K562 (cell line): ENCODE results near the gene ECSIT. TPM values are rescaled to one million over a fixed set of nuclear protein-coding genes. Genes with fewer than 3 reads are reported as not detected.

Experiments
- C11orf30 ChIP-seq: fragments of 450-650 bp; IDR thresholded peaks from 2 replicates; pipeline ENCODE4 v1.6.1; 2016; ENCODE audit warnings: low read depth, mild to moderate bottlenecking
- CSDE1 ChIP-seq, 2 experiments: fragments of 450-650 bp; IDR thresholded peaks; 2 replicates each; pipeline ENCODE4 v1.6.1; 2016; ENCODE audit warnings: mild to moderate bottlenecking in 1 of 2
- E2F3 ChIP-seq: fragments of 250-450 bp; sonication (Bioruptor Pico); IDR thresholded peaks from 2 replicates; pipeline ENCODE4 v1.4.0; 2020; ENCODE audit warnings: mild to moderate bottlenecking
- ETS1 ChIP-seq: conservative IDR thresholded peaks from 2 replicates; pipeline ENCODE4 v1.6.1; 2011; ENCODE audit warnings: low read depth, mild to moderate bottlenecking, low read length; ENCODE audit not compliant: control insufficient read depth
- GATAD2B ChIP-seq: fragments of 450-650 bp; IDR thresholded peaks from 2 replicates; pipeline ENCODE4 v1.6.1; 2017; ENCODE audit warnings: mild to moderate bottlenecking, borderline replicate concordance
- MAFG ChIP-seq: fragments of 450-650 bp; conservative IDR thresholded peaks from 2 replicates; pipeline ENCODE4 v1.6.1; 2016; ENCODE audit warnings: missing genetic modification characterization, missing compliant biosample characterization
- MLLT1 ChIP-seq, 2 experiments: fragments of 450-650 bp; IDR thresholded peaks; 2 replicates each; pipeline ENCODE4 v1.6.1; 2016
- NONO ChIP-seq, 2 experiments: fragments of 200-400 bp in 1 of 2; fragments of 450-650 bp in 1 of 2; formaldehyde crosslinking in 1 of 2; IDR thresholded peaks; 2 replicates each; pipeline ENCODE4 v1.6.1; 2017; ENCODE audit warnings: low read depth in 2 of 2, mild to moderate bottlenecking in 2 of 2, moderate library complexity in 2 of 2, low read length in 1 of 2
- RAD21 ChIP-seq, 2 experiments: fragments of 250-450 bp in 1 of 2; fragments of 450-650 bp in 1 of 2; sonication (Bioruptor Pico) in 1 of 2; formaldehyde crosslinking in 1 of 2; IDR thresholded peaks in 1 of 2; conservative IDR thresholded peaks in 1 of 2; 2 replicates each; pipeline versions ENCODE4 v1.4.0 to v1.8.0; 2020 to 2022; ENCODE audit warnings: mild to moderate bottlenecking in 2 of 2, moderate library complexity in 1 of 2
- RBBP5 ChIP-seq: fragments of 200-600 bp; sonication (generic); IDR thresholded peaks from 2 replicates; pipeline ENCODE4 v1.6.1; 2012; ENCODE audit warnings: borderline replicate concordance, mild to moderate bottlenecking, low read length, control low read depth, inconsistent platforms; ENCODE audit not compliant: insufficient read depth, poor library complexity, severe bottlenecking
- SOX6 ChIP-seq: fragments of 450-650 bp; IDR thresholded peaks from 2 replicates; pipeline ENCODE4 v1.6.1; 2014; ENCODE audit warnings: mild to moderate bottlenecking
- polyA plus RNA-seq, 8 experiments: library from polyadenylated mRNA; depleted of rRNA in 4 of 8; stranded (reverse) in 5 of 8; unstranded in 3 of 8; fragments of >200 nt; fragmentation: Nextera tagmentation in 2 of 8; fragmentation: Illumina TruSeq in 1 of 8; extraction: Ambion mirVana in 2 of 8; extraction: Trizol in 1 of 8; gene quantifications; 2 replicates each; pipeline versions ENCODE4 v1.2.1 to v1.2.3, GENCODE V29; 2011 to 2014; ENCODE audit warnings: inconsistent platforms in 1 of 8, missing spikeins in 1 of 8
- total RNA-seq, 7 experiments: library from RNA; depleted of rRNA in 6 of 7; stranded (reverse); fragments of >200 nt in 6 of 7; fragmentation: Illumina TruSeq in 2 of 7; extraction: Trizol in 2 of 7; gene quantifications; 2 replicates each; pipeline versions ENCODE4 v1.2.1 to v1.2.3, GENCODE V29; 2011 to 2021; ENCODE audit warnings: low replicate concordance in 1 of 7
- TF ChIP-seq, protein P1 (sequence below), 2 experiments: fragments of 450-650 bp in 1 of 2; sonication (generic) in 1 of 2; formaldehyde crosslinking in 1 of 2; IDR thresholded peaks; 2 replicates each; pipeline versions ENCODE4 v1.7.1 to v1.9.0; 2016 to 2022; ENCODE audit warnings: inconsistent platforms in 1 of 2, mild to moderate bottlenecking in 1 of 2, missing genetic modification reagents in 1 of 2

Gene ECSIT
- total and polyA plus RNA-seq, 9 of the 15 experiments (the other 6 are each of a cell fraction or from before 2014, with no cell fraction given), result 1.1 to 82.5 (median 43.9) TPM

DNA sequence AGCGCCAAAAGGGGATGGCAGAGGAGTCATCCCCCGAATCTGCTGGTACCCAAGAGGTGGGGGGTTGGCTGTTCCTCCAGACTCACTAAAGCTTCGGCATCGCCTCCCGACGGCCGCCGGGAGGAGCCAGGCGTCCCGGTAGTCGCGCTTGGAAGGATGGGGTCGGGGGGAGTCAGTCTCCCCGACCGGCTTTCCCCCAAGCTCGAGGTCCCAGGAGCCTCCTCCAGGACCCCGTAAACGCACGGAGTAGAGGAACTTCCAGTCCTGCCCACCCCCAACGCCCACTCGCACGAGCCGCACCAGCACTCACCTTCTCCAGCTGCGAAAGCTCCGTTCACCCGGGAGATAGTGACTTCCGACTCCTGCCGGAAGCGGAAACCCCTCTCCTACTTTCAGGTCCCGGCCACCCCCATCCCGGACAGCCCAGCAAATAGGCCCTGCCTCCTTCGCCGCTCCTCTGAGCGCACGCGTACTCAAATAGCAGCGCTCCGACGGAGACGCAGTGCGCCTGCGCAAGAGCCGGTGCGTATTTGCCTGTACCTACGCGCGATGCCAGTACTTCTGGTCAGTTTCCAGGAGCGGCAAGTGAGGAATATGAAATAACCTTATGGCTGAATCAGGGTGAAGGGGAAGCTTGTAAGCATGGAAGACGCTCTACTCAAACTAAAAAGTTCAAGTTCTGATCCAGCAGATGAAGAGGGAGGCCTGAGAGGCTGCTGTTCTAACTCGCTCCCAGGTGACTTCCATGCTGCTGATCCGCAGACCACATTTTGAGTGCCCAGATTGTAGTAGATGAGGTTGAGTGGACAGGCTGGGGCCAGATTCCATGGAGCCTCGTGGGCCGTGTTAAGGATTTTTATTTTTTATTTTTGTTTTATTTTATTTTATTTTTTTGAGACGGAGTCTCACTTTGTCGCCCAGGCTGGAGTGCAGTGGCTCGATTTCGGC is 30.2 kb upstream of the ECSIT start, which contains the start of gene ELOF1 (continued):
- TF ChIP-seq RAD21 (CRISPR knock-in tag; conservative IDR thresholded peaks at IDR 0.05 in 1 of 2, IDR thresholded peaks at IDR 0.05 in 1 of 2), result peak in 1 of 2 experiments; percentile 30; a peak in 3 of 4 replicates
- no peak for TF ChIP-seq E2F3 (CRISPR knock-in tag)
- TF ChIP-seq, protein P1, sequence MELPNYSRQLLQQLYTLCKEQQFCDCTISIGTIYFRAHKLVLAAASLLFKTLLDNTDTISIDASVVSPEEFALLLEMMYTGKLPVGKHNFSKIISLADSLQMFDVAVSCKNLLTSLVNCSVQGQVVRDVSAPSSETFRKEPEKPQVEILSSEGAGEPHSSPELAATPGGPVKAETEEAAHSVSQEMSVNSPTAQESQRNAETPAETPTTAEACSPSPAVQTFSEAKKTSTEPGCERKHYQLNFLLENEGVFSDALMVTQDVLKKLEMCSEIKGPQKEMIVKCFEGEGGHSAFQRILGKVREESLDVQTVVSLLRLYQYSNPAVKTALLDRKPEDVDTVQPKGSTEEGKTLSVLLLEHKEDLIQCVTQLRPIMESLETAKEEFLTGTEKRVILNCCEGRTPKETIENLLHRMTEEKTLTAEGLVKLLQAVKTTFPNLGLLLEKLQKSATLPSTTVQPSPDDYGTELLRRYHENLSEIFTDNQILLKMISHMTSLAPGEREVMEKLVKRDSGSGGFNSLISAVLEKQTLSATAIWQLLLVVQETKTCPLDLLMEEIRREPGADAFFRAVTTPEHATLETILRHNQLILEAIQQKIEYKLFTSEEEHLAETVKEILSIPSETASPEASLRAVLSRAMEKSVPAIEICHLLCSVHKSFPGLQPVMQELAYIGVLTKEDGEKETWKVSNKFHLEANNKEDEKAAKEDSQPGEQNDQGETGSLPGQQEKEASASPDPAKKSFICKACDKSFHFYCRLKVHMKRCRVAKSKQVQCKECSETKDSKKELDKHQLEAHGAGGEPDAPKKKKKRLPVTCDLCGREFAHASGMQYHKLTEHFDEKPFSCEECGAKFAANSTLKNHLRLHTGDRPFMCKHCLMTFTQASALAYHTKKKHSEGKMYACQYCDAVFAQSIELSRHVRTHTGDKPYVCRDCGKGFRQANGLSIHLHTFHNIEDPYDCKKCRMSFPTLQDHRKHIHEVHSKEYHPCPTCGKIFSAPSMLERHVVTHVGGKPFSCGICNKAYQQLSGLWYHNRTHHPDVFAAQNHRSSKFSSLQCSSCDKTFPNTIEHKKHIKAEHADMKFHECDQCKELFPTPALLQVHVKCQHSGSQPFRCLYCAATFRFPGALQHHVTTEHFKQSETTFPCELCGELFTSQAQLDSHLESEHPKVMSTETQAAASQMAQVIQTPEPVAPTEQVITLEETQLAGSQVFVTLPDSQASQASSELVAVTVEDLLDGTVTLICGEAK (IDR thresholded peaks at IDR 0.05), result peak; percentile 96
- TF ChIP-seq, protein P1 (CRISPR knock-in tag; IDR thresholded peaks at IDR 0.05), result no peak
- TF ChIP-seq ETS1, result peak; percentile 87
- TF ChIP-seq MAFG (tag), result no peak
- 0 out of 4 replicates have a peak, but pooled peaks of 1 of the 2 experiments have one; percentile 16 for TF ChIP-seq NONO (IDR thresholded peaks at IDR 0.05; ENCODE audit: low read depth in 2 of 2, low read length in 1 of 2)
- TF ChIP-seq MLLT1 (IDR thresholded peaks at IDR 0.05), result peak in 1 of 2 experiments; percentile 73
- no peak for TF ChIP-seq CSDE1 (IDR thresholded peaks at IDR 0.05)
- no peak for TF ChIP-seq GATAD2B
- peak; percentile 74 for TF ChIP-seq RBBP5
- peak; percentile 16; the same call in 1 of the 2 replicates for TF ChIP-seq SOX6
- TF ChIP-seq C11orf30, result peak; percentile 72
